ENCODE results near the gene BLOC1S2. TPM values are rescaled to one million over a fixed set of nuclear protein-coding genes. Genes with fewer than 3 reads are reported as not detected.

The BLOC1S2 gene
- total RNA-seq, 1 donor from 2014 or later: 87.1 TPM

- peak within 1 kb of the TSS; percentile 84 for H3K4me2 ChIP-seq
- peak within 1 kb of the TSS; percentile 100 for H3K4me3 Mint-ChIP-seq
- peak; percentile 87 for DNase-seq (ENCODE audit: low spot score)
- TF ChIP-seq EZH2 (IDR thresholded peaks at IDR 0.05) (no peak), EZH2phosphoT487 (IDR thresholded peaks at IDR 0.05) (no peak), CTCF (IDR thresholded peaks at IDR 0.05) (no peak)
- H3K9me3 ChIP-seq (ENCODE audit: low read depth): no peaks in the 10 kb centered on the region
- no peaks in the 10 kb centered on the region for H3K27me3 Mint-ChIP-seq (ENCODE audit: insufficient read depth, low read depth)
- peak within 1 kb of the TSS; percentile 96 for H3K4me3 ChIP-seq
- H2AFZ ChIP-seq (replicated peaks): peak within 1 kb of the TSS; percentile 92
- H4K20me1 ChIP-seq (ENCODE audit: low read depth): no peaks in the 10 kb centered on the region
- H3K36me3 ChIP-seq: no peaks in the 10 kb centered on the region
- peaks cover 40% of the 10 kb centered on the region for H3K79me2 ChIP-seq (ENCODE audit: low read depth)
- H3K27ac ChIP-seq: no peak within 1 kb of the TSS
- peaks cover 6% of the 10 kb centered on the region for H3K4me1 ChIP-seq
- peaks cover 6% of the 10 kb centered on the region for H3K4me1 Mint-ChIP-seq
- H3K9ac ChIP-seq: peak within 1 kb of the TSS; percentile 94
- peak within 1 kb of the TSS; percentile 97 for H3K27ac Mint-ChIP-seq
- no peaks in the 10 kb centered on the region for H3K27me3 ChIP-seq
- peaks cover 2% of the 10 kb centered on the region for H3K36me3 Mint-ChIP-seq
- H3F3A ChIP-seq (ENCODE audit: low read depth): peaks cover 6% of the 10 kb centered on the region
- no peaks in the 10 kb centered on the region for H3K9me3 Mint-ChIP-seq
Measured at GRCh38 chr10:100267239-100268104, 19.0 kb downstream of the BLOC1S2 start, which contains the start of gene CWF19L1. Gene CWF19L1, minus strand, starts transcription at chr10:100267638. Its CDS starts 45 bp downstream, at chr10:100267593.

- Histone ChIP-seq H3K27ac (no peak overlapping the region), H3K27me3 (no peaks in the 10 kb centered on the region), H3K36me3 (no peaks in the 10 kb centered on the region), H3K4me2 (peak overlapping the region; percentile 84), H3K9ac (no peak overlapping the region), H3K79me2 (ENCODE audit: low read depth) (peaks cover 48% of the 10 kb centered on the region), H3F3A (ENCODE audit: low read depth) (peaks cover 6% of the 10 kb centered on the region), H4K20me1 (ENCODE audit: low read depth) (no peaks in the 10 kb centered on the region), H2AFZ (replicated peaks) (no peak overlapping the region), H3K4me1 (peaks cover 6% of the 10 kb centered on the region), H3K4me3 (peak overlapping the region; percentile 96), H3K9me3 (ENCODE audit: low read depth) (no peaks in the 10 kb centered on the region)
- Mint-ChIP-seq H3K27ac (no peak overlapping the region), H3K4me1 (peaks cover 6% of the 10 kb centered on the region), H3K27me3 (ENCODE audit: insufficient read depth, low read depth) (no peaks in the 10 kb centered on the region), H3K9me3 (no peaks in the 10 kb centered on the region), H3K36me3 (peaks cover 2% of the 10 kb centered on the region), H3K4me3 (peak overlapping the region; percentile 100)
- TF ChIP-seq CTCF (IDR thresholded peaks at IDR 0.05) (no peak), EZH2 (IDR thresholded peaks at IDR 0.05) (no peak), EZH2phosphoT487 (IDR thresholded peaks at IDR 0.05) (no peak)
- DNase-seq (ENCODE audit: low spot score): no peak
Measured at GRCh38 chr10:100265821-100266485, 20.5 kb downstream of the BLOC1S2 start.

GRCh38 chr10:100254191-100254590 lies 32.3 kb downstream of the BLOC1S2 start:
- Mint-ChIP-seq H3K9me3 (no peaks in the 10 kb centered on the region), H3K36me3 (peaks cover 16% of the 10 kb centered on the region), H3K27ac (no peak overlapping the region), H3K4me1 (no peaks in the 10 kb centered on the region), H3K4me3 (no peak overlapping the region), H3K27me3 (ENCODE audit: insufficient read depth, low read depth) (no peaks in the 10 kb centered on the region)
- H2AFZ ChIP-seq (replicated peaks): no peak overlapping the region
- no peak overlapping the region for H3K4me3 ChIP-seq
- H3K9me3 ChIP-seq (ENCODE audit: low read depth): no peaks in the 10 kb centered on the region
- no peaks in the 10 kb centered on the region for H3K27me3 ChIP-seq
- no peak for DNase-seq (ENCODE audit: low spot score)
- no peak overlapping the region for H3K27ac ChIP-seq
- no peaks in the 10 kb centered on the region for H3K4me1 ChIP-seq
- H4K20me1 ChIP-seq (ENCODE audit: low read depth): no peaks in the 10 kb centered on the region
- no peaks in the 10 kb centered on the region for H3K36me3 ChIP-seq
- H3K4me2 ChIP-seq: no peak overlapping the region
- no peak overlapping the region for H3K9ac ChIP-seq
- no peaks in the 10 kb centered on the region for H3F3A ChIP-seq (ENCODE audit: low read depth)
- no peaks in the 10 kb centered on the region for H3K79me2 ChIP-seq (ENCODE audit: low read depth)
- TF ChIP-seq EZH2phosphoT487 (IDR thresholded peaks at IDR 0.05) (no peak), CTCF (IDR thresholded peaks at IDR 0.05) (no peak), EZH2 (IDR thresholded peaks at IDR 0.05) (no peak)
